NCI-H1694 treated with DMSO at 0.1 percent for 48 hours (cell line): ENCODE data around the gene SLC37A4.
"Not testable (repeated sequence)": the region's sequence is repeated elsewhere in the genome, so short reads cannot be mapped to it uniquely, and the experiment has no call there.

Experiments used
- DNase-seq: peaks from one replicate; lab custom pipeline; 2025; lab: John Stamatoyannopoulos, UW

The SLC37A4 gene

GRCh38 chr11:119030329-119031047 is at the start of gene SLC37A4:
TSS of gene SLC37A4 (minus strand) at chr11:119030877.
- peak; percentile 58 for DNase-seq

GRCh38 chr11:119078675-119079420 is 48.2 kb upstream of the SLC37A4 start:
- no peak for DNase-seq

GRCh38 chr11:119077839-119078238 is 47.2 kb upstream of the SLC37A4 start:
- DNase-seq = no peak

- peak; percentile 43 for DNase-seq
These were observed 36.9 kb upstream of the SLC37A4 start, which contains the start of gene VPS11 for GRCh38 chr11:119067371-119068222. TSS of gene VPS11 (plus strand) at chr11:119067818. CDS start at chr11:119067824, 6 bp downstream.

- DNase-seq = no peak
These were observed 34.7 kb upstream of the SLC37A4 start for GRCh38 chr11:119065369-119065768.

GRCh38 chr11:119062779-119063178 is 32.1 kb upstream of the SLC37A4 start:
- DNase-seq = no peak

GRCh38 chr11:119061256-119061655 is 30.6 kb upstream of the SLC37A4 start:
- no peak for DNase-seq

GRCh38 chr11:119059128-119059527 is 28.5 kb upstream of the SLC37A4 start:
- not testable (repeated sequence) for DNase-seq

- DNase-seq = peak; percentile 44
These were observed 26.5 kb upstream of the SLC37A4 start, which contains the start of gene HYOU1 for GRCh38 chr11:119057000-119057769. TSS of gene HYOU1 (minus strand) at chr11:119057205. CDS start at chr11:119056160, 1,045 bp downstream.

GRCh38 chr11:119056421-119056999 is 25.8 kb upstream of the SLC37A4 start:
- no peak for DNase-seq

- no peak for DNase-seq
These were observed 25.2 kb upstream of the SLC37A4 start for GRCh38 chr11:119055901-119056300.

- DNase-seq = no peak
These were observed 23.7 kb upstream of the SLC37A4 start for GRCh38 chr11:119054418-119054817.

GRCh38 chr11:119052163-119052814 is 21.6 kb upstream of the SLC37A4 start:
- no peak for DNase-seq

- no peak for DNase-seq
These were observed 20.9 kb upstream of the SLC37A4 start for GRCh38 chr11:119051440-119052162.

GRCh38 chr11:119049081-119049480 is 18.4 kb upstream of the SLC37A4 start:
- no peak for DNase-seq

- no peak for DNase-seq
These were observed 18.0 kb upstream of the SLC37A4 start for GRCh38 chr11:119048644-119049043.

GRCh38 chr11:119047205-119047604 is 16.5 kb upstream of the SLC37A4 start:
- no peak for DNase-seq

- DNase-seq = no peak
These were observed 15.8 kb upstream of the SLC37A4 start for GRCh38 chr11:119046489-119046888.

- DNase-seq = no peak
These were observed 14.0 kb upstream of the SLC37A4 start for GRCh38 chr11:119044708-119045107.

GRCh38 chr11:119042927-119043326 is 12.2 kb upstream of the SLC37A4 start:
- DNase-seq = no peak
